H1 (cell line): ENCODE results near the gene TMEM150A. TPM values are rescaled to one million over a fixed set of nuclear protein-coding genes. Genes with fewer than 3 reads are reported as not detected.
A peak's percentile ranks its signal among the peaks of the same experiment; 100 is the strongest.

ENCODE experiments used
- CTCF ChIA-PET: fragments of 300-600 bp; sonication (Branson Sonifier 250); formaldehyde crosslinking; loops from one replicate; lab custom pipeline; 2021; ENCODE audit not compliant: partially characterized antibody; lab: Charles Lee
- POLR2A ChIA-PET: fragments of 300-600 bp; sonication (Branson Sonifier 250); formaldehyde crosslinking; loops from one replicate; lab custom pipeline; 2021; ENCODE audit warnings: inconsistent platforms; ENCODE audit not compliant: partially characterized antibody; lab: Charles Lee
- DNase-seq, 2 experiments: peaks; one replicate each; pipeline versions ENCODE4 v3.0.0 to v3.0.0-alpha.2; 2010 to 2022; ENCODE audit warnings: low spot score in 2 of 2, low read depth in 1 of 2, mixed read lengths in 1 of 2
- FAIRE-seq: peaks from 2 replicates; lab custom pipeline; 2011; peaks lifted over from hg19 to GRCh38; lab: Jason Lieb, UNC
- H2AFZ ChIP-seq: 2 replicates; pipeline ENCODE4 v1.8.1; 2012; ENCODE audit warnings: low read length, inconsistent platforms
- H2AK5ac ChIP-seq: 2 replicates; pipeline ENCODE4 v1.6.1; 2013; ENCODE audit warnings: low read depth, low read length
- H2BK120ac ChIP-seq: replicated peaks from 2 replicates; pipeline ENCODE3; 2013; ENCODE audit warnings: low read depth, low read length, inconsistent platforms
- H2BK12ac ChIP-seq: 2 replicates; pipeline ENCODE4 v1.6.1; 2013; ENCODE audit warnings: low read depth, low read length
- H2BK15ac ChIP-seq: 2 replicates; pipeline ENCODE4 v1.6.1; 2013; ENCODE audit warnings: low read length
- H2BK20ac ChIP-seq: 2 replicates; pipeline ENCODE4 v1.6.1; 2013; ENCODE audit warnings: low read length
- H2BK5ac ChIP-seq: 2 replicates; pipeline ENCODE4 v1.6.1; 2013; ENCODE audit warnings: low read depth, low read length
- H3K14ac ChIP-seq: 2 replicates; pipeline ENCODE4 v1.6.1; 2013; ENCODE audit warnings: inconsistent platforms; ENCODE audit not compliant: insufficient read length
- H3K18ac ChIP-seq: 2 replicates; pipeline ENCODE4 v1.6.1; 2013; ENCODE audit warnings: low read length; ENCODE audit errors: extremely low read depth
- H3K23ac ChIP-seq: 2 replicates; pipeline ENCODE4 v1.6.1; 2013; ENCODE audit warnings: inconsistent platforms; ENCODE audit not compliant: insufficient read length
- H3K23me2 ChIP-seq: 2 replicates; pipeline ENCODE4 v1.6.1; 2013; ENCODE audit warnings: low read depth, low read length
- H3K27ac ChIP-seq: 2 replicates; pipeline ENCODE4 v1.6.1; 2011; ENCODE audit warnings: low read depth, low read length, inconsistent platforms
- H3K27me3 ChIP-seq, 4 experiments: replicated peaks in 1 of 4; 1 replicate in 1 of 4; 2 replicates in 3 of 4; pipeline versions ENCODE4 v1.6.1 to v1.8.1; 2011 to 2013; ENCODE audit warnings: low read length in 3 of 4, mild to moderate bottlenecking in 3 of 4, inconsistent platforms in 2 of 4, mixed read lengths in 2 of 4, moderate library complexity in 1 of 4; ENCODE audit not compliant: control insufficient read depth in 3 of 4, insufficient read depth in 3 of 4; ENCODE audit errors: extremely low read depth in 1 of 4
- H3K36me3 ChIP-seq, 4 experiments: 2 replicates each; pipeline versions ENCODE4 v1.6.1 to v1.8.1; 2011 to 2013; ENCODE audit warnings: mild to moderate bottlenecking in 4 of 4, low read length in 3 of 4, moderate library complexity in 2 of 4, control low read depth in 1 of 4, inconsistent platforms in 1 of 4; ENCODE audit not compliant: insufficient read depth in 4 of 4, control insufficient read depth in 2 of 4
- H3K4ac ChIP-seq: replicated peaks from 2 replicates; pipeline ENCODE3; 2013; ENCODE audit warnings: low read length, low read depth, mixed read lengths, inconsistent platforms; ENCODE audit not compliant: insufficient read length
- H3K4me1 ChIP-seq, 4 experiments: replicated peaks in 1 of 4; 1 replicate in 1 of 4; 2 replicates in 3 of 4; pipeline versions ENCODE4 v1.6.1 to v1.8.1; 2011 to 2013; ENCODE audit warnings: low read length in 3 of 4, inconsistent platforms in 2 of 4, mixed read lengths in 1 of 4; ENCODE audit not compliant: insufficient read depth in 4 of 4, control insufficient read depth in 3 of 4
- H3K4me2 ChIP-seq, 2 experiments: 2 replicates each; pipeline versions ENCODE4 v1.6.1 to v1.8.1; 2011 to 2013; ENCODE audit warnings: low read depth in 2 of 2, low read length in 2 of 2, control low read depth in 1 of 2, inconsistent platforms in 1 of 2, mild to moderate bottlenecking in 1 of 2; ENCODE audit not compliant: insufficient read depth in 1 of 2
- H3K4me3 ChIP-seq, 4 experiments: fragments of 200-600, 300-600 bp in 1 of 4; sonication (generic), shearing (Covaris generic), sonication (Bioruptor Twin) in 1 of 4; 2 replicates each; pipeline versions ENCODE4 v1.5.1 to v1.8.1; 2011 to 2016; ENCODE audit warnings: low read length in 4 of 4, low read depth in 3 of 4, control low read depth in 2 of 4, inconsistent platforms in 2 of 4, mild to moderate bottlenecking in 2 of 4, mixed read lengths in 1 of 4, moderate library complexity in 1 of 4; ENCODE audit not compliant: insufficient read depth in 2 of 4; ENCODE audit errors: extremely low read depth in 1 of 4
- H3K56ac ChIP-seq: replicated peaks from 2 replicates; pipeline ENCODE3; 2013; ENCODE audit warnings: low read depth, mild to moderate bottlenecking, mixed read lengths, low read length, inconsistent platforms; ENCODE audit not compliant: insufficient read length
- H3K79me1 ChIP-seq: 2 replicates; pipeline ENCODE4 v1.6.1; 2013; ENCODE audit warnings: low read depth, low read length, control low read depth
- H3K79me2 ChIP-seq, 2 experiments: 2 replicates each; pipeline versions ENCODE4 v1.6.1 to v1.8.1; 2012 to 2013; ENCODE audit warnings: low read length in 2 of 2, mild to moderate bottlenecking in 2 of 2, inconsistent platforms in 1 of 2; ENCODE audit not compliant: insufficient read depth in 2 of 2, control insufficient read depth in 1 of 2
- H3K9ac ChIP-seq, 4 experiments: replicated peaks in 1 of 4; 1 replicate in 1 of 4; 2 replicates in 3 of 4; pipeline versions ENCODE4 v1.6.1 to v1.8.1; 2011 to 2013; ENCODE audit warnings: low read depth in 3 of 4, low read length in 3 of 4, control low read depth in 2 of 4, mild to moderate bottlenecking in 2 of 4, moderate library complexity in 2 of 4, inconsistent platforms in 1 of 4; ENCODE audit errors: extremely low read depth in 1 of 4
- H3K9me3 ChIP-seq, 2 experiments: 2 replicates each; pipeline versions ENCODE4 v1.6.1 to v1.8.1; 2012 to 2013; ENCODE audit warnings: mild to moderate bottlenecking in 2 of 2, moderate library complexity in 2 of 2, control low read depth in 1 of 2, inconsistent platforms in 1 of 2, low read depth in 1 of 2, low read length in 1 of 2, mixed read lengths in 1 of 2; ENCODE audit not compliant: insufficient read depth in 2 of 2
- H4K20me1 ChIP-seq, 2 experiments: replicated peaks in 1 of 2; 2 replicates each; pipeline versions ENCODE3 to v1.8.1; 2011 to 2013; ENCODE audit warnings: inconsistent platforms in 2 of 2, low read length in 2 of 2, mild to moderate bottlenecking in 1 of 2; ENCODE audit not compliant: insufficient read depth in 2 of 2, control insufficient read depth in 1 of 2
- H4K5ac ChIP-seq: 2 replicates; pipeline ENCODE4 v1.6.1; 2013; ENCODE audit warnings: low read length, low read depth, mixed read lengths, inconsistent platforms; ENCODE audit not compliant: insufficient read length
- H4K8ac ChIP-seq: 2 replicates; pipeline ENCODE4 v1.8.0; 2013; ENCODE audit warnings: mild to moderate bottlenecking, moderate library complexity, low read length, inconsistent platforms; ENCODE audit not compliant: insufficient read depth; ENCODE audit errors: extremely low read depth
- H4K91ac ChIP-seq: replicated peaks from 2 replicates; pipeline ENCODE3; 2013; ENCODE audit warnings: low read length, mixed read lengths, inconsistent platforms; ENCODE audit not compliant: insufficient read length
- CBX8 ChIP-seq: fragments of 300-800, 300-1000 bp; sonication (generic); IDR thresholded peaks from 2 replicates; pipeline ENCODE4 v1.7.1; 2016; ENCODE audit warnings: low read depth, low read length, borderline replicate concordance
- CHD1 ChIP-seq: IDR thresholded peaks from 2 replicates; pipeline ENCODE4 v1.6.1; 2012; ENCODE audit warnings: low read depth, low read length, improper control_type of control experiment
- CREB1 ChIP-seq: IDR thresholded peaks from 2 replicates; pipeline ENCODE4 v1.6.1; 2012; ENCODE audit warnings: inconsistent platforms
- EGR1 ChIP-seq: IDR thresholded peaks from 2 replicates; pipeline ENCODE4 v1.6.1; 2011; ENCODE audit warnings: low read depth, low read length, borderline replicate concordance
- NRF1 ChIP-seq: IDR thresholded peaks from 2 replicates; pipeline ENCODE4 v1.6.1; 2011; ENCODE audit warnings: mild to moderate bottlenecking, low read depth, low read length, improper control_type of control experiment
- PHF8 ChIP-seq: fragments of 200-600 bp; sonication (generic); conservative IDR thresholded peaks from 2 replicates; pipeline ENCODE4 v1.7.1; 2012; ENCODE audit warnings: low read depth, mild to moderate bottlenecking, inconsistent platforms, low read length, moderate library complexity
- SIN3A ChIP-seq, 2 experiments: IDR thresholded peaks in 1 of 2; conservative IDR thresholded peaks in 1 of 2; 2 replicates each; pipeline ENCODE4 v1.6.1; 2011 to 2012; ENCODE audit warnings: low read length in 2 of 2, improper control_type of control experiment in 1 of 2, low read depth in 1 of 2, mild to moderate bottlenecking in 1 of 2
- TAF1 ChIP-seq: IDR thresholded peaks from 2 replicates; pipeline ENCODE4 v1.6.1; 2011; ENCODE audit warnings: mild to moderate bottlenecking, low read depth, low read length
- WGBS, 2 experiments: shearing (Covaris generic) in 1 of 2; methylation state at CpG; one replicate each; pipeline versions ENCODE4 v1.1.6 to v1.1.7; 2013 to 2015; ENCODE audit warnings: low lambda C conversion rate in 2 of 2, mixed read lengths in 2 of 2, inconsistent platforms in 1 of 2, low coverage in 1 of 2, missing lambda C conversion rate in 1 of 2; ENCODE audit not compliant: insufficient replicate concordance in 2 of 2, insufficient coverage in 1 of 2, insufficient read length in 1 of 2; ENCODE audit errors: extremely low coverage in 1 of 2, missing lambda C conversion rate in 1 of 2; 5-methylcytosine and 5-hydroxymethylcytosine counted together
- polyA plus RNA-seq, 7 experiments: library from polyadenylated mRNA; depleted of rRNA in 3 of 7; stranded (reverse) in 5 of 7; unstranded in 2 of 7; fragments of >200 nt in 5 of 7; fragments of 200-250 nt in 2 of 7; gene quantifications; 1 replicate in 5 of 7; 2 replicates in 1 of 7; 4 replicates in 1 of 7; pipeline versions ENCODE4 v1.2.1 to v1.2.3, GENCODE V29; 2011 to 2013; ENCODE audit warnings: missing spikeins in 2 of 7, mixed read lengths in 2 of 7
- total RNA-seq: library from RNA; stranded (reverse); fragmentation: NEBNext Ultra II Directional; extraction: Animal tissue kit (Norgen Biotek cat#: 25700); gene quantifications from 2 replicates; pipeline ENCODE4 v1.2.1, GENCODE V29; 2021

Gene TMEM150A
- total and polyA plus RNA-seq, 2 of the 8 experiments (the other 6 are each of a cell fraction or from before 2014, with no cell fraction given) = 19.8 to 29.9 TPM

DNA sequence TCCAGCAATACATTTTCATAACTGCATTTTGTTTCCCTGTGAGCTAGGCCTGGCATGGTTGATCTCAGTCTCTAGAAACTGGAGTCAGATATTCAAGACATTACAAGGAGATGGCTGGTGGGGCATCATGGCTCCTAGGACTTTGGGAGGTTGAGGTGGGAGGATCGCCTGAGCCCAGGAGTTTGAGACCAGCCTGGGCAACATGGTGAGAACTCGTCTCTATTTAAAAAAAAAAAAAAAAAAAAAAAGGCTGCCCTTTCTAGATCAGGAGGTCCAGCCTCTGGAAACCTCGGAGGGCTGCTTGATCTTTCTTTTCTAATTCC, 25.5 kb downstream of the TMEM150A start:
- H3K4ac ChIP-seq = no peak overlapping the region
- H2AFZ ChIP-seq = no peak overlapping the region
- no peak overlapping the region for H2BK12ac ChIP-seq
- TF ChIP-seq SIN3A (conservative IDR thresholded peaks at IDR 0.05 in 1 of 2, IDR thresholded peaks at IDR 0.05 in 1 of 2; ENCODE audit: low read depth in 1 of 2, low read length in 2 of 2) (no peak), EGR1 (no peak), PHF8 (no peak), CREB1 (no peak), TAF1 (no peak), CBX8 (no peak), CHD1 (no peak), NRF1 (no peak)
- no peak overlapping the region for H2BK5ac ChIP-seq
- 75% methylated on average over 1 of the region's 3 CpGs; no CpG with 5 or more reads in 1 of the 2 experiments for WGBS, 2 experiments
- no peak overlapping the region for H2AK5ac ChIP-seq
- POLR2A ChIA-PET = interaction anchor here (0.6 to 4.1 kb wide), 15 partner anchors 10 to 492 kb away, joined by 3 to 28 read pairs (median 6); partner anchors contain the start of genes C2orf68, ELMOD3, GGCX and MAT2A
- H2BK20ac ChIP-seq = no peak overlapping the region
- H4K8ac ChIP-seq = no peak overlapping the region
- no peaks in the 10 kb centered on the region for H3K36me3 ChIP-seq
- no peak overlapping the region for H4K5ac ChIP-seq
- H3K79me2 ChIP-seq = no peaks in the 10 kb centered on the region
- H3K56ac ChIP-seq = no peak overlapping the region
- peak overlapping the region; percentile 78 to 79 for H3K4me2 ChIP-seq
- no peak overlapping the region for H3K23ac ChIP-seq
- H4K91ac ChIP-seq = no peak overlapping the region
- FAIRE-seq = no peak
- H2BK15ac ChIP-seq = no peak overlapping the region
- DNase-seq = no peak
- CTCF ChIA-PET = interaction anchor here (1.9 kb wide), 1 partner anchor 14 kb away, joined by 7 read pairs; no protein-coding TSS in a partner anchor
- H3K27ac ChIP-seq = no peak overlapping the region
- peaks cover 2% of the 10 kb centered on the region; the same call in 1 of the 2 replicates for H3K23me2 ChIP-seq
- H3K9me3 ChIP-seq = no peaks in the 10 kb centered on the region
- no peak overlapping the region for H3K18ac ChIP-seq
- peak overlapping the region in 2 of 4 experiments; percentile 32 to 62; a peak in 2 of 8 replicates for H3K4me3 ChIP-seq
- no peak overlapping the region for H2BK120ac ChIP-seq
- H3K79me1 ChIP-seq = no peaks in the 10 kb centered on the region; the same call in 1 of the 2 replicates
- peaks cover 2 to 14% (median 7%) of the 10 kb centered on the region in 4 experiments for H3K4me1 ChIP-seq
- no peak overlapping the region for H3K14ac ChIP-seq
- H3K27me3 ChIP-seq = peaks cover 0 to 9% (median under 1%) of the 10 kb centered on the region in 4 experiments; a peak in 1 of 7 replicates
- H4K20me1 ChIP-seq = peaks cover 0 to 2% of the 10 kb centered on the region in 2 experiments
- H3K9ac ChIP-seq = no peak overlapping the region
